ENCODE data around the gene LETM1. TPM values are rescaled to one million over a fixed set of nuclear protein-coding genes. Genes with fewer than 3 reads are reported as not detected.

LETM1 gene
- total and polyA plus RNA-seq, 2 of the 13 experiments (the other 11 are each of a cell fraction or from before 2014, with no cell fraction given), result 9.7 to 41.6 TPM

DNA sequence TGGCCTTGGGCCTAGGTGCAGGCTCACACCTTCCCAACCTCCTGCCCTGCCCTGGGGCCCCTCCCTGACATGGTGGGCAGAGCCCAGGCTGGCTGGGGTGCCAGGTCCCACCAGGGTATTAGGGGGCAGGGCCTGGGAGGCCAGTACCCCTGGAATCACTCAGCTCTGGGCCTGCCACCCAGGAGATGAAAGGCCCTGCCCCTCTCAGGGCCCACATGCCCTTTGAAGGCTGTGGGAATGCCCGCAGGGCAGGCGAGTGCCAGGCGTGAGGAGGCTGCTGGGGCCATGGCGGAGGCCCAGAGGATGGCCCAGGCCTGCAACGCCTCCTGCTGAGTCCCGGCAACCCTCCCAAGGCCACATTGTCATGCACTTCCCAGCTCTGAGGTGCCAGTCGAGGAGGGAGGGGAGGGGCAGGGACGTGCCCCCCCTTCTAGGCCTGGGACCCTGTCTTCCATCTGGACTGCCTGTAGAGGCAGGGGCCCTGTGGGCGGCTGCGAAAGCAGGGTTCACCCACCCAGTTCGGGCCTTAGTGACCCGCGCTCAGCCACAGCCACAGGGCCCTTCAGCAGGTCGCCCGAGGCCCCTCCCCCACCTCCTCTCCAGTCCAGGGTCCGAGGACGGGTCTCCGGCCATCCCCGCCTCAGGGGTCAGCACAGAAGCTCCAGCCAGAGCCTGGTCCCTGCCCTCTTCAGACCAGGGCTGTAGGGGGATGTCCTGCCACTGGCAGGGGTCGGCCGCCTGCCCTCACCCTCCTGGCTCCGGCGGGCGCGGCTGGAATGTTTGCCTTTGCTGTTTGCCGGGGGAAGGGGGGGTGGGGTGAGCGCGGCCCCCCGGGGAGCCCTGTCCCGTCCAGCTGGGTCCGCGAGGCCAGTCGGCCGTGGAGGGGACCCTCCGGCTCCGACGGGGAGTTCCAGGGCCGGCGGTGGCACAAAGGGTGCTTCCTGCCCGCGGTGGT, 89.6 kb downstream of the LETM1 start (continued):
- TF ChIP-seq, protein P1, sequence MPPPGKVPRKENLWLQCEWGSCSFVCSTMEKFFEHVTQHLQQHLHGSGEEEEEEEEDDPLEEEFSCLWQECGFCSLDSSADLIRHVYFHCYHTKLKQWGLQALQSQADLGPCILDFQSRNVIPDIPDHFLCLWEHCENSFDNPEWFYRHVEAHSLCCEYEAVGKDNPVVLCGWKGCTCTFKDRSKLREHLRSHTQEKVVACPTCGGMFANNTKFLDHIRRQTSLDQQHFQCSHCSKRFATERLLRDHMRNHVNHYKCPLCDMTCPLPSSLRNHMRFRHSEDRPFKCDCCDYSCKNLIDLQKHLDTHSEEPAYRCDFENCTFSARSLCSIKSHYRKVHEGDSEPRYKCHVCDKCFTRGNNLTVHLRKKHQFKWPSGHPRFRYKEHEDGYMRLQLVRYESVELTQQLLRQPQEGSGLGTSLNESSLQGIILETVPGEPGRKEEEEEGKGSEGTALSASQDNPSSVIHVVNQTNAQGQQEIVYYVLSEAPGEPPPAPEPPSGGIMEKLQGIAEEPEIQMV (CRISPR knock-in tag; IDR thresholded peaks at IDR 0.05; ENCODE audit: low read depth), result 0 out of 2 replicates have a peak, but pooled peaks have one; percentile 57
- no peak for TF ChIP-seq ZNF33B (CRISPR knock-in tag; IDR thresholded peaks at IDR 0.05)
- no peak for TF ChIP-seq ZFP36 (IDR thresholded peaks at IDR 0.05; ENCODE audit: borderline replicate concordance, low read depth, low read length, partially characterized antibody)
- TF ChIP-seq ZSCAN20 (CRISPR knock-in tag; IDR thresholded peaks at IDR 0.05; ENCODE audit: borderline replicate concordance), result 0 out of 2 replicates have a peak, but pooled peaks have one; percentile 65
- no peak for TF ChIP-seq ZNF589 (CRISPR knock-in tag; conservative IDR thresholded peaks at IDR 0.05)
- TF ChIP-seq, protein P2, sequence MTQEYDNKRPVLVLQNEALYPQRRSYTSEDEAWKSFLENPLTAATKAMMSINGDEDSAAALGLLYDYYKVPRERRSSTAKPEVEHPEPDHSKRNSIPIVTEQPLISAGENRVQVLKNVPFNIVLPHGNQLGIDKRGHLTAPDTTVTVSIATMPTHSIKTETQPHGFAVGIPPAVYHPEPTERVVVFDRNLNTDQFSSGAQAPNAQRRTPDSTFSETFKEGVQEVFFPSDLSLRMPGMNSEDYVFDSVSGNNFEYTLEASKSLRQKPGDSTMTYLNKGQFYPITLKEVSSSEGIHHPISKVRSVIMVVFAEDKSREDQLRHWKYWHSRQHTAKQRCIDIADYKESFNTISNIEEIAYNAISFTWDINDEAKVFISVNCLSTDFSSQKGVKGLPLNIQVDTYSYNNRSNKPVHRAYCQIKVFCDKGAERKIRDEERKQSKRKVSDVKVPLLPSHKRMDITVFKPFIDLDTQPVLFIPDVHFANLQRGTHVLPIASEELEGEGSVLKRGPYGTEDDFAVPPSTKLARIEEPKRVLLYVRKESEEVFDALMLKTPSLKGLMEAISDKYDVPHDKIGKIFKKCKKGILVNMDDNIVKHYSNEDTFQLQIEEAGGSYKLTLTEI (CRISPR knock-in tag; conservative IDR thresholded peaks at IDR 0.05), result no peak
- TF ChIP-seq, protein P3, sequence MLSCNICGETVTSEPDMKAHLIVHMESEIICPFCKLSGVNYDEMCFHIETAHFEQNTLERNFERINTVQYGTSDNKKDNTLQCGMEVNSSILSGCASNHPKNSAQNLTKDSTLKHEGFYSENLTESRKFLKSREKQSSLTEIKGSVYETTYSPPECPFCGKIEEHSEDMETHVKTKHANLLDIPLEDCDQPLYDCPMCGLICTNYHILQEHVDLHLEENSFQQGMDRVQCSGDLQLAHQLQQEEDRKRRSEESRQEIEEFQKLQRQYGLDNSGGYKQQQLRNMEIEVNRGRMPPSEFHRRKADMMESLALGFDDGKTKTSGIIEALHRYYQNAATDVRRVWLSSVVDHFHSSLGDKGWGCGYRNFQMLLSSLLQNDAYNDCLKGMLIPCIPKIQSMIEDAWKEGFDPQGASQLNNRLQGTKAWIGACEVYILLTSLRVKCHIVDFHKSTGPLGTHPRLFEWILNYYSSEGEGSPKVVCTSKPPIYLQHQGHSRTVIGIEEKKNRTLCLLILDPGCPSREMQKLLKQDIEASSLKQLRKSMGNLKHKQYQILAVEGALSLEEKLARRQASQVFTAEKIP (CRISPR knock-in tag; IDR thresholded peaks at IDR 0.05; ENCODE audit: borderline replicate concordance), result no peak
- TF ChIP-seq, protein P4, sequence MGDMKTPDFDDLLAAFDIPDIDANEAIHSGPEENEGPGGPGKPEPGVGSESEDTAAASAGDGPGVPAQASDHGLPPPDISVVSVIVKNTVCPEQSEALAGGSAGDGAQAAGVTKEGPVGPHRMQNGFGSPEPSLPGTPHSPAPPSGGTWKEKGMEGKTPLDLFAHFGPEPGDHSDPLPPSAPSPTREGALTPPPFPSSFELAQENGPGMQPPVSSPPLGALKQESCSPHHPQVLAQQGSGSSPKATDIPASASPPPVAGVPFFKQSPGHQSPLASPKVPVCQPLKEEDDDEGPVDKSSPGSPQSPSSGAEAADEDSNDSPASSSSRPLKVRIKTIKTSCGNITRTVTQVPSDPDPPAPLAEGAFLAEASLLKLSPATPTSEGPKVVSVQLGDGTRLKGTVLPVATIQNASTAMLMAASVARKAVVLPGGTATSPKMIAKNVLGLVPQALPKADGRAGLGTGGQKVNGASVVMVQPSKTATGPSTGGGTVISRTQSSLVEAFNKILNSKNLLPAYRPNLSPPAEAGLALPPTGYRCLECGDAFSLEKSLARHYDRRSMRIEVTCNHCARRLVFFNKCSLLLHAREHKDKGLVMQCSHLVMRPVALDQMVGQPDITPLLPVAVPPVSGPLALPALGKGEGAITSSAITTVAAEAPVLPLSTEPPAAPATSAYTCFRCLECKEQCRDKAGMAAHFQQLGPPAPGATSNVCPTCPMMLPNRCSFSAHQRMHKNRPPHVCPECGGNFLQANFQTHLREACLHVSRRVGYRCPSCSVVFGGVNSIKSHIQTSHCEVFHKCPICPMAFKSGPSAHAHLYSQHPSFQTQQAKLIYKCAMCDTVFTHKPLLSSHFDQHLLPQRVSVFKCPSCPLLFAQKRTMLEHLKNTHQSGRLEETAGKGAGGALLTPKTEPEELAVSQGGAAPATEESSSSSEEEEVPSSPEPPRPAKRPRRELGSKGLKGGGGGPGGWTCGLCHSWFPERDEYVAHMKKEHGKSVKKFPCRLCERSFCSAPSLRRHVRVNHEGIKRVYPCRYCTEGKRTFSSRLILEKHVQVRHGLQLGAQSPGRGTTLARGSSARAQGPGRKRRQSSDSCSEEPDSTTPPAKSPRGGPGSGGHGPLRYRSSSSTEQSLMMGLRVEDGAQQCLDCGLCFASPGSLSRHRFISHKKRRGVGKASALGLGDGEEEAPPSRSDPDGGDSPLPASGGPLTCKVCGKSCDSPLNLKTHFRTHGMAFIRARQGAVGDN (CRISPR knock-in tag; IDR thresholded peaks at IDR 0.05), result peak; percentile 87
- TF ChIP-seq ZNF570 (CRISPR knock-in tag; IDR thresholded peaks at IDR 0.05; ENCODE audit: borderline replicate concordance), result no peak; the same call in 1 of the 2 replicates
- TF ChIP-seq RFX3 (CRISPR knock-in tag; IDR thresholded peaks at IDR 0.05), result no peak
- TF ChIP-seq JARID2 (CRISPR knock-in tag; IDR thresholded peaks at IDR 0.05; ENCODE audit: insufficient replicate concordance), result no peak
- TF ChIP-seq GTF3A (CRISPR knock-in tag; conservative IDR thresholded peaks at IDR 0.05), result no peak
- TF ChIP-seq ZNF264 (CRISPR knock-in tag; IDR thresholded peaks at IDR 0.05), result peak; percentile 84
- no peak for TF ChIP-seq TCF12 (IDR thresholded peaks at IDR 0.05)
- TF ChIP-seq TCF12 (CRISPR knock-in tag; IDR thresholded peaks at IDR 0.05), result peak; percentile 59; the same call in 1 of the 2 replicates
- no peak for TF ChIP-seq ATRX (CRISPR knock-in tag; IDR thresholded peaks at IDR 0.05; ENCODE audit: borderline replicate concordance)
- TF ChIP-seq ZFP1 (CRISPR knock-in tag; IDR thresholded peaks at IDR 0.05), result no peak
- peak; percentile 78 for TF ChIP-seq ZSCAN31 (CRISPR knock-in tag; IDR thresholded peaks at IDR 0.05; ENCODE audit: low read depth)
- 0 out of 2 replicates have a peak, but pooled peaks have one; percentile 66 for TF ChIP-seq CBX5 (CRISPR knock-in tag; IDR thresholded peaks at IDR 0.05; ENCODE audit: borderline replicate concordance)
- TF ChIP-seq KLF9 (CRISPR knock-in tag; IDR thresholded peaks at IDR 0.05; ENCODE audit: low read depth), result no peak
